NCI-H2196 treated with DMSO at 0.1 percent for 48 hours (cell line): ENCODE results near the gene KCNG1.
"Not testable (repeated sequence)": the region's sequence is repeated elsewhere in the genome, so short reads cannot be mapped to it uniquely, and the experiment has no call there.

Experiments
- DNase-seq: peaks from one replicate; lab custom pipeline; 2025; ENCODE audit not compliant: unreplicated experiment; lab: John Stamatoyannopoulos, UW

The KCNG1 gene

GRCh38 chr20:50992336-50992732 lies 30.6 kb downstream of the KCNG1 start:
- no peak for DNase-seq

GRCh38 chr20:50991076-50991475 lies 31.8 kb downstream of the KCNG1 start:
- no peak for DNase-seq

DNA sequence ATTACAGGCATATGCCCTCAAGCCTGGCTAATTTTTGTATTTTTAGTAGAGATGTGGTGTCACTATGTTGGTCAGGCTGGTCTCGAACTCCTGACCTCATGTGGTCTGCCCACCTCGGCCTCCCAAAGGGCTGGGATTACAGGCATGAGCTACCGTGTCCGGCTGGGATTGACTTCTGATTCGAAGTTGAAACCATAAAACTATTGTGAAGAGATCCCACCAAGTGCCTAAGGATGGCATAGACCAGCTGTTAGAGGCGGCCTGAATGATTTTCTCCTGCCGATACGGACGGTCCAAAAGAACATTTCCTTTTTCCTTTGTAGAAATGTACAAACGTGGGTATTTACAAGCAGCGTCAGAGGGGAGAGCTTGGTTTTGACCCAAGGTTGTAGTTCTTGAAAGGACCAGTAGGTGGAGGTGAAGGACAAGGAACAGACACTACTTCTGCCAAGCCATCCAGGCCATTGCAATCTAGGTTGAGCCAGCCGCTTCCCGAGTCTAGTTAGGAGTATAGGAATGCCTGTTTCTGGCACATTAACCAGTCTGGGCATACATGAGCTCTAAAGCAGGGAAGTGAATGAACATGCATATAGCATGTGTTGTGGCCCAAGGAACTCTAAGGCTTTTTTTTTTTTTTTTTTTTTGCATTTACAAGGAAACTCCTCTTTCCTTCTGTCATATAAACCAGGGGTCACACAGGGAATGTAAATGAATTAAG lies 35.3 kb downstream of the KCNG1 start:
- peak; percentile 66 for DNase-seq

GRCh38 chr20:50983321-50983720 lies 39.6 kb downstream of the KCNG1 start:
- no peak for DNase-seq

GRCh38 chr20:50982363-50982762 lies 40.5 kb downstream of the KCNG1 start:
- DNase-seq = peak; percentile 4

- DNase-seq = no peak
Measured at GRCh38 chr20:50981714-50982048, 41.2 kb downstream of the KCNG1 start.

DNA sequence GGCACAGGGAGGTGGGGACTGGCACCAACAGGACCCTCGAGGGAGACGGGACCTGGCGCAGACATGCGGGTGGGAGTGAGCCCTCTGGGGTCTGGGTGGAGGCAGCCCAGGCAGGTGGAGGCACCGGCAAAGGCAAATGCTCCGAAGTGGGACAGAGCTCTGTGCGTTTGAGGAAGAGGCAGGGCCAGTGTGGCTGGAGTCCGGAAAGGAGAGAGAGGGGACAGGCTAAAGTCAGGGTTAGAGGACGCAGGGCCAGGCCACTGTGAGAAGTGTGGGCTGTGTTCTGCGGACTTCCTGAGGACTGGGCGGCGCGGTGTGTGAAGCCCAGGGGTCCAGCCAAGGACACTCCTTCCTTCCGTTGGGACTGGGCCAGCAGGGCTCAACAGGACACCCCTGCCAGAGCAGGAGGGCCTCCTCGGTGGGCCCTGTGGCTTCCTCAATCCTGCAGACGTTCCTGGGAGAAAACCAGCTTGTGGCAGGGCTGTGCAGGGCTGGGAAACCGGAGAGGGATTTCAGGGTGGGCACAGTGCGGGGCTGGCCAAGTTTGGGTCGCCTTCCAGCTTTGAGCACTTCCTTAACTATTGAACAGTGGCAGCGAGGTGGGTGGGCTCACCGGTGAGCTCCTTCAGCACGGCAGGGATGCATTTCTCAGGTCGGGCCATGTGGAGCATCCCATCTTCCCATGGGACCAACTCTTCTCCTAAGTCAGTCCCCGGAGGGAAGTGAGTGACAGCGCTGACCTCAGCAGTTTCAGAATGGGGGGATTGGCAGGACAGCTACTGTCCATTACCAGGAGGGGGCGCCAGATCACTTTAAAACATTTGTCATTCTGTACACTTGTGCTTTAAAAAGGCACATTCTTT lies 41.8 kb downstream of the KCNG1 start:
- DNase-seq = peak; percentile 19

- DNase-seq = no peak
Measured at GRCh38 chr20:50980071-50980681, 42.7 kb downstream of the KCNG1 start.

DNA sequence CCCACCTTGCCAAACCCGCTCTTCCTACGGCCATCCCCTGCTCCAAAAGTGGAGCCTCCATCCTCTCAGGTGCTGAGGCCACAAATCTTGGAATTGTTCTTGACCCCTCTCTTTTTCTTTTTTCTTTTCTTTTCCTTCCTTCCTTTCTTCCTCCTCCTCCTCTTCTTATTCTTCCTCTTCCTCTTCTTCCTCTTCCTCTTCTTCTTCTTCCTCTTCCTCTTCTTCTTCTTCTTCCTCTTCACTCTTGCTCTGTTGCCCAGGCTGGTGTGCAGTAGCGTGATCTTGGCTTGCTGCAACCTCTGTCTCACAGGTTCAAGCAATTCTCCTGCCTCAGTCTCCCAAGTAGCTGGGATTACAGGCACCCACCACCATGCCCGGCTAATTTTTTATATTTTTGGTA lies 44.4 kb downstream of the KCNG1 start:
- not testable (repeated sequence) for DNase-seq

DNA sequence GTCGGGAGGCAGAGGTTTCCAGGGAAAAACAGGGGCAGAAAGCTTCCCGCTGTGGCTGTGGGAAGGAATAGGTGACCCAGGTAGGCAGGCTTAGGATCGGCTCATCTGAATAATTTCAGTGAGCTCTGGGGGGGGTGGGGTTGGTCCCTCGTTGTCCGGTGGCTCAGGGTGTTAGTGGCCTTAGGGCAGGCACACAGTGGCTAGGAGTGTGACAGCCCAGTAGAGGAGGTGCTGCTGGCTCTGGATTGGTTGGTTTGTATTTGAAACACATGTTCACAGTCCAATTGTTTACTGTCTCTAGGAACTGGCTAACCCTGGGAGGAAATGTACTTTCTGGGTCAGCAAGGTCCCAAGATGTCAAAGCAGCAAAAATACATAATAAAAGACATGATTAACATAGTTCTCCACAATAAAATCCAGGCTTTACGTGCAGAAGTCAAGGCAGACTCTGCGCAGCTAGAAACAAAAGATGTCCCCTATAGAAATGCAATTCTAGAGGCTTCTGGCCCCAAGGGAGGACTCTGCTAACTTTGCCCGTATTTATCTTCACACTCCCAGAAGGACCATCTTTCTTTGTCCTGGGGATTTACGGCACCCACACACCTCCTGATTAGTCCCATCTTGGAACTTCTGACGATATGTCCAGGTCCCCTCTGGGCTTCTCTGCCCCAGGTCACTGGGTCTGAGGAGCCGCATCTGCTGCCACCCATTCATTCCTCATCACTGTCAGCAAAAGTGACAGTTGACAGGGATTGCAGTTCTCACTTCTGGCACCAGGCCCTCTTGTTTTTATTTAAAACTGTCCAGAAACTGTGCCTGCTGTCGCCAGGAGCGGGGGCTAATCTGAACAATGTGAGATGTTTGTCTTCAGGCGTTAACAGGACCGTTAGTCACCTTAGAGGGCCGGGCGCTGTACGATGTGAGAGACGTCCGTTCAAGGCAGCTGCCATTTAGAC lies 45.6 kb downstream of the KCNG1 start:
- DNase-seq = no peak

DNA sequence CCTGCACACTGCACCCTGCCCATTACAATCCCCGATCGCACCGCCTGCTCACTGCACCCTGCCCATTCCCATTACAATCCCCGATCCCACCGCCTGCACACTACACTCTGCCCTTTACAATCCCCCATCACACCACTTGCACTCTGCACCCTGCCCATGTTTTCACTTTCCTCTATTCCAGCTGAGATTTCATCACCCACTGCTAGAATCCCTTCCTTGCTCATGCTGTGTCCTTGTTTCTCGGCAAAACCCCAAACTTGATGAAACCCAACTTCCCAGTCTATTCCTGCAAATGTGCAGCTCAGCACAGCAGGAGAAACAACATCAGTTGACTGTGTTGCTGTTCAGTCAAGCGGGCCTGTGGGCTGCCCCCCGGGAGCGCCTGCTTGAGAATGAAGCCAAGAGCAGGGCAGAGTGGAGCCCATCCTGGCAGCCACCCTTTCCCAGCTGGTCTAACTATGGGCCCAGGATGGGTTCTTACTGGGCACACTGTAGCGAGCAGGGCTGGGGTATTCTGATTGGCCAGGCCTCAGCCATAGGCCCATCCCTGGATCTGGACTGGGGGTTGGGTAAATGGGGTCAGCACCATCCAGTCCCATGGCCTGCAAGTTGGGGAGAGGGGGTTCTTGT lies 47.1 kb downstream of the KCNG1 start:
- no peak for DNase-seq

- DNase-seq = no peak
Measured at GRCh38 chr20:50969912-50970311, 53.0 kb downstream of the KCNG1 start.

DNA sequence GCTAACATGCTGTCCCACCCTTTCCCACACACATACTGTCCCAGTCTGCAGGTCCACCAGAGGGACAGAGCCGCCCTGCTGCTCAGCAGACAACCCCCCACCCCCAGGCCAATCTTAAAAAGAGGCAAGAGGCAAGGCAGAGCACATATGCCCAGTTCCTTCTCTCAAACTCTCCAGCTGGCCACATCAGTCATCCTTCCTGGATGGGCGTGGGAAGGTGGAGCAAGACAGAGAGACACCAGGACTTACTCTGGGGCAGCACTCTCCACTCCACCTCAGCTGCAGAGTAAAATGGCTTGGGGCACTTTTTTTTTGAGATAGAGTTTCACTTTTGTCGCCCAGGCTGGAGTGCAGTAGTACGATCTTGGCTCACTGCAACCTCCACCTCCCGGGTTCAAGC lies 53.5 kb downstream of the KCNG1 start:
- DNase-seq = no peak

DNA sequence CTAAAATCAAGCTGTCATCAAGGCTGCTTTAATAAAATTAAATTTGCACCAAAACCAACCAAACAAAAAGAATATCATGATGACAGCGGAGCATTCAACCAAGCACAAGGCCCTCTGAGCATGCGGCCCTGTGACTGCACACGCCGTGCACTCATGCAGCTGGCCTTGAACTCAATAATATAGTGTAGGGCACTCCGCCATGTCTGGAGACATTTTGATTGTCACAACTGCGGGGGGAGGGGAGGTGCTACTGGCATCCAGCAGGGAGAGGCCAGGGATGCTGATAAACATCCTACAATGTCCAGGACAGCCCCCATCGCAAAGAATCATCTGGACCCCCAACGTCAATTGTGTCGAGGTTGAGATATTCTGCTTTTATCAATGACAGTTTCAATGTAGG lies 54.6 kb downstream of the KCNG1 start:
- no peak for DNase-seq

DNA sequence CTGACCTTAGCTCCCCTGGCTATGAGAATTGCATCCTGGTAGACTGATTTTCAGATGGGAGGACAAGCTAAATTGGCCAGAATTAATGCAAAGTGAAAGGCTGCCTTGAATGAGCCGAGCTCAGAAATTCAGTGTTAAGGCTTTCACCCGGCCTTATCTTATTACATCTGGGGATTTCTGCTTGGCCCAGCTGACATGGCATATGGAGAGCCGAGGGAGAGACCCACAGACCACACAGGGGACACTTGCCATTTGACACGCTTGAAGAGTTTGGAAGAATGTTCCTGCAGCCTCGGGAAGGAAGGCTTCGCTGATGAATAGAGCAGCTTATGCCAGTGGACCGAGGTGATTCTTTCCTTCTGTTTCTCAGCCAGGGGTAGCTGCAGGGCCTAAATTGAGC lies 55.3 kb downstream of the KCNG1 start:
- DNase-seq = no peak

DNA sequence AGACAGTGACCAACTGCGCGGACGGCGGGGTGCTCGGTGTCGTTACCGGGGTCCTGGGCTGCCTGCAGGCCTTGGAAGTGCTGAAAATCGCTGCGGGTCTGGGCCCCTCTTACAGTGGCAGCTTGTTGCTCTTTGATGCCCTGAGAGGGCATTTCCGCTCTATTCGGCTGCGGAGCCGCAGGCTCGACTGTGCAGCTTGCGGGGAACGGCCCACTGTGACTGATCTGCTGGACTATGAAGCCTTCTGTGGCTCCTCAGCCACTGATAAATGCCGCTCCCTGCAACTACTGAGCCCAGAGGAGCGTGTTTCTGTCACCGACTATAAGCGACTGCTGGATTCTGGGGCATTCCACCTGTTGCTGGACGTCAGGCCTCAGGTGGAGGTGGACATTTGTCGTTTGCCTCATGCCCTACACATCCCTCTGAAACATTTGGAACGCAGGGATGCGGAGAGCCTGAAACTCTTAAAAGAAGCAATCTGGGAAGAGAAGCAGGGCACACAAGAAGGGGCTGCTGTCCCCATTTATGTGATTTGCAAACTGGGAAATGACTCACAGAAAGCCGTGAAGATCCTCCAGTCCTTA lies 63.3 kb downstream of the KCNG1 start:
- DNase-seq = no peak

GRCh38 chr20:50958615-50959542 lies 64.0 kb downstream of the KCNG1 start, which contains the start of gene MOCS3:
TSS of gene MOCS3 (plus strand) at chr20:50958818. CDS start at chr20:50958843, 25 bp downstream.
- peak; percentile 87 for DNase-seq

- DNase-seq = no peak
Measured at GRCh38 chr20:50957798-50958614, 64.9 kb downstream of the KCNG1 start, which contains the start of gene DPM1. TSS of gene DPM1 (minus strand) at chr20:50958532. CDS start at chr20:50958523, 9 bp downstream.
